ENCODE data around the gene PLPP7. TPM values are rescaled to one million over a fixed set of nuclear protein-coding genes. Genes with fewer than 3 reads are reported as not detected.
A peak's percentile ranks its signal among the peaks of the same experiment; 100 is the strongest.

Gene PLPP7
- total RNA-seq, 1 donor from 2014 or later, result 5.4 TPM

DNA sequence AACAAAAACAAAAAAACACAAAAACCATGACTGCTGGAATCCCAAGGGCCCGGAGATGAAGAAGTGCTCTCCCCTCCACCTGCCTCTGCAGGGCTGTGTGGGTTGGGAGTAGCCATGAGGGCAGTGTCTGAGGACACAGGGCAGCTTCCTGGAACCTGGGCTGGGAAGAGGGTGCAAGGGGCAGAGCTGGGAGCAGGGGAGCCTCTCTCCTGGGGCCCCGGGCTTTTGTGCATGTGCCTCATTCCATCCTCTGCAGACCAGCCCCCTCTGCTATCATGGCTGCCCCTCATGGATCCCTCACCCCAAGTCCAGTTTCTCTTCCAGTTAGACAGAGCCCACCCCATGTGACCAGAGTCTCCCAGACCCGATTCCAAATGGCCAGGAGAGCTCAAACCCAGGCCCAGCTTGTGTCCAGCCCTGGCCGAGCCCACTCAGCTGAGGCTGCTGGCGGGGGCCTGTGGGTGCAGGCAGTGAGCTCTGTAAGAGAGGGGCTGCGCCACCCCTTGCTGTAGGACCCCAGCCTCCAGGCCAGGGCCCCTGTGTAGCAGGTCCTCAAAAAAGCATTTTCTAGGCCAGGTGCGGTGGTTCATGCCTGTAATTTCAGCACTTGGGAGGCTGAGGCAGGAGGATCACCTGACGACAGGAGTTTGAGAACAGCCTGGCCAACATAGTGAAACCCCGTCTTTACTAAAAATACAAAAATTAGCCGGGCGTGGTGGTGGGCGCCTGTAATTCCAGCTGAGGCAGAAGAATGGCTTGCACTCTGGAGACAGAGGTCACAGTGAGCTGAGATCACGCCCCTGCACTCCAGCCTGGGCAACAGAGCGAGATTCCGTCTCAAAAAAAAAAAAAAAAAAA lies 44.5 kb downstream of the PLPP7 start:
- Mint-ChIP-seq H3K36me3 (no peaks in the 10 kb centered on the region), H3K27me3 (ENCODE audit: insufficient read depth, low read depth) (peaks cover 18% of the 10 kb centered on the region), H3K4me1 (peaks cover 37% of the 10 kb centered on the region), H3K9me3 (no peaks in the 10 kb centered on the region), H3K27ac (peak overlapping the region; percentile 63), H3K4me3 (no peak overlapping the region)
- Histone ChIP-seq H3K9me3 (ENCODE audit: low read depth) (no peaks in the 10 kb centered on the region), H3F3A (ENCODE audit: low read depth) (peaks cover 32% of the 10 kb centered on the region), H2AFZ (replicated peaks) (no peak overlapping the region), H3K4me1 (peaks cover 27% of the 10 kb centered on the region), H4K20me1 (ENCODE audit: low read depth) (no peaks in the 10 kb centered on the region), H3K9ac (no peak overlapping the region), H3K36me3 (no peaks in the 10 kb centered on the region), H3K4me2 (no peak overlapping the region), H3K79me2 (ENCODE audit: low read depth) (no peaks in the 10 kb centered on the region), H3K27me3 (no peaks in the 10 kb centered on the region), H3K4me3 (no peak overlapping the region), H3K27ac (no peak overlapping the region)
- DNase-seq (ENCODE audit: low spot score), result no peak
- TF ChIP-seq EZH2 (IDR thresholded peaks at IDR 0.05) (no peak), CTCF (IDR thresholded peaks at IDR 0.05) (no peak), EZH2phosphoT487 (IDR thresholded peaks at IDR 0.05) (no peak)

GRCh38 chr9:131334629-131335367 lies 45.3 kb downstream of the PLPP7 start:
- TF ChIP-seq EZH2phosphoT487 (IDR thresholded peaks at IDR 0.05) (no peak), EZH2 (IDR thresholded peaks at IDR 0.05) (no peak), CTCF (IDR thresholded peaks at IDR 0.05) (no peak)
- Histone ChIP-seq H2AFZ (replicated peaks) (peak overlapping the region; percentile 67), H3F3A (ENCODE audit: low read depth) (peaks cover 27% of the 10 kb centered on the region), H3K4me1 (peaks cover 19% of the 10 kb centered on the region), H3K4me3 (no peak overlapping the region), H3K9ac (no peak overlapping the region), H3K27ac (no peak overlapping the region), H3K79me2 (ENCODE audit: low read depth) (no peaks in the 10 kb centered on the region), H3K9me3 (ENCODE audit: low read depth) (no peaks in the 10 kb centered on the region), H3K4me2 (peak overlapping the region; percentile 44), H3K36me3 (no peaks in the 10 kb centered on the region), H4K20me1 (ENCODE audit: low read depth) (no peaks in the 10 kb centered on the region), H3K27me3 (no peaks in the 10 kb centered on the region)
- Mint-ChIP-seq H3K4me3 (no peak overlapping the region), H3K27ac (no peak overlapping the region), H3K4me1 (peaks cover 32% of the 10 kb centered on the region), H3K27me3 (ENCODE audit: insufficient read depth, low read depth) (peaks cover 18% of the 10 kb centered on the region), H3K9me3 (no peaks in the 10 kb centered on the region), H3K36me3 (no peaks in the 10 kb centered on the region)
- no peak for DNase-seq (ENCODE audit: low spot score)

DNA sequence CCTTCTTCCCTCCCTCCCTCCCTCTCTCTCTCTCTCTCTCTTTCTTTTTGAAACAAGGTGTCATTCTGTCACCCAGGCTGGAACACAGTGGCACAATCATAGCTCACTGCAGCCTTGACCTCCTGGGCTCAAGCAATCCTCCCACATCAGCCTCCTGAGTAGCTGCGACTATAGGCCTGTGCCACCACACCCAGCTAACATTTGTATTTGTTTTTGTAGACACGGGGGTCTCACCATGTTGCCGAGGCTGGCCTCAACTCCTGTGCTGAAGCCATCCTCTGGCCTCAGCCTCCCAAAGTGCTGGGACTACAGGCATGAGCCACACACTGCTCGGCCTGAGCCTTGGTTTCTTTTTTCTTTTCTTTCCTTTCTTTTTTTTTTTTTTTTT lies 45.8 kb downstream of the PLPP7 start:
- Mint-ChIP-seq H3K4me3 (peak overlapping the region; percentile 50), H3K27me3 (ENCODE audit: insufficient read depth, low read depth) (peaks cover 15% of the 10 kb centered on the region), H3K36me3 (no peaks in the 10 kb centered on the region), H3K27ac (no peak overlapping the region), H3K4me1 (peaks cover 30% of the 10 kb centered on the region), H3K9me3 (no peaks in the 10 kb centered on the region)
- Histone ChIP-seq H4K20me1 (ENCODE audit: low read depth) (no peaks in the 10 kb centered on the region), H2AFZ (replicated peaks) (no peak overlapping the region), H3K4me3 (no peak overlapping the region), H3K4me2 (no peak overlapping the region), H3K27me3 (no peaks in the 10 kb centered on the region), H3K36me3 (no peaks in the 10 kb centered on the region), H3K9me3 (ENCODE audit: low read depth) (no peaks in the 10 kb centered on the region), H3K9ac (no peak overlapping the region), H3K27ac (no peak overlapping the region), H3K79me2 (ENCODE audit: low read depth) (no peaks in the 10 kb centered on the region), H3F3A (ENCODE audit: low read depth) (peaks cover 21% of the 10 kb centered on the region), H3K4me1 (peaks cover 14% of the 10 kb centered on the region)
- no peak for DNase-seq (ENCODE audit: low spot score)
- TF ChIP-seq EZH2 (IDR thresholded peaks at IDR 0.05) (no peak), CTCF (IDR thresholded peaks at IDR 0.05) (no peak), EZH2phosphoT487 (IDR thresholded peaks at IDR 0.05) (no peak)

Measured in neural progenitor cell (in vitro differentiated cells).